Activated CD8-positive, alpha-beta memory T cell treated with anti-CD3 and anti-CD28 coated beads, Interleukin-2, amount 50 U/mL, for 24 hours (primary cell): ENCODE data around the gene GEN1.

Experiments
- DNase-seq: peaks from one replicate; pipeline ENCODE4 v3.0.0-alpha.2; 2020; ENCODE audit errors: extremely low read depth

Gene GEN1

DNA sequence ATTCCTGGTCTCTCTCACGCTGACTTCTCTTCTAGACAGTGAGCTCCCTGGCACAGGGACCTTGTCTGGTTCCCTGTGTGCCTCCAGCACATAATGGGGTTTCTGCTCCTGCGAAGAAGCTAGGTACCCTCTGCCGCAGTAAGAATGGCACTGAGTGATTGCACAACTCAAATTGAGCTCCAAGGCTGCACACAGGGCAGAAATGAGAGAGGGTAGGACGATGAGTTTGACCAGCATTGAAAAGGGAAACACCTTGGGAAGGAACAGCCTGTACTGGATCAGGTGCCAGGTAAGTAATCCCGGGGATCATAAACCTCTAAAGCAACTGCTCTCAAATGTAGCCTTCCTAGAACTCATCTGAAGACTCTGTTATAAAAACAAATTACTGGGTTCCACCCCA, 41.4 kb downstream of the GEN1 start:
- DNase-seq, result no peak

DNA sequence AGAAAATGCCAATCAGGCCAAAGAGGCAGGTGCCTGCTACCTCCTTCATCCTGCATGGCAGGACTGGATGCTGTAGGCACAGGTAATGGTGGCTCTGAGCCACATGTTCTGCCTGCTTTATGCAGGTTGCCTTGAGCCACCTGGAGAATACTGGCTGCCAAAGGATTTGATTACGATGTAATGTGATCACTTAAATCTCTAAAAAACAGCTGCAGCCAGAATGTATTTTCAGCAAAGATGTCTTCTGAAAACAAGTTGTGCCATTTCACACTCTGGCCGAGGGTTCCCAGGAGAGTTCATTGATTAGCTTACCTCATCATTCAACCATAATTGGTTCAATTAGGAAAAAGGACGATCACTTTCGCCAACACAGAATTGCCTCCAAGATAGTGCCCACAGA, 44.4 kb downstream of the GEN1 start:
- DNase-seq, result no peak

DNA sequence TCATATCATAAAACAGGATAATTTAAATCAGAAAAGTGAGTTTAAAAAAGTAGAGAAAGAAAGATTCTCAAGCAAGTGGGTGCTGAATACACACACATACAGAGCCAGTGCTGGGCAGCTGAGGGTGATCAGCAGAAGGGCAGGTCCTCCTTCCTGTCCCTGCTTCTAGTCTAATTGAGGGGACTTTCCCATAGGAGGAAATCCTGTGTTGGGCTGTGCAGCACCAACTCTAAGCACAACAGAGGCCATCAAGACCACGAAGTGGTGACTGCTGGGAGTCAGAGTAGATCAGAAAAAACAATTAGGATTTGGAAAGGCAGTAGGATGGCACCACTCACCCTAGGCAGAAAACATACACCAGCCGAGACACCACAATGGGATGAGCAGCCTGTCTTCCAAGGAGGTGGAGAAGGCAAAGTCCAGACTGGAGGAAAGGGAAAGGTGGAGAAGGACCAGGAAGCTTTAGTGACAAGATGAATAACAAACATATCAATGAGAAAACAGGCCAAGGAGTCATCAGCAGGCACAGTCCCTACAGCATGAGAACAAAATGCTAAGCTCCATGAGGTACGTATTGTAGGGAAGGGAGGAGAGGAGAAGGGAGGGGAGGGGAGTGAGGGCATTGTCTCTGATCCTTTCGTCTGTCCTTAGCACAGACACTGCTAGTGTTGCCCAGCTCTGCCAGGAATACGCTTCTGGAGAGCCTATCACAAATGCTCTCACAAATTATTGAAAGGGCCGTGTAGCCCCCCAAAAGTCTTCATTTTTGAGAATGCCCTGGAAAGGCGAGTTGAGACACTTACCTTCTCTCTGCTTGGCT, 45.6 kb downstream of the GEN1 start:
- DNase-seq, result no peak

DNA sequence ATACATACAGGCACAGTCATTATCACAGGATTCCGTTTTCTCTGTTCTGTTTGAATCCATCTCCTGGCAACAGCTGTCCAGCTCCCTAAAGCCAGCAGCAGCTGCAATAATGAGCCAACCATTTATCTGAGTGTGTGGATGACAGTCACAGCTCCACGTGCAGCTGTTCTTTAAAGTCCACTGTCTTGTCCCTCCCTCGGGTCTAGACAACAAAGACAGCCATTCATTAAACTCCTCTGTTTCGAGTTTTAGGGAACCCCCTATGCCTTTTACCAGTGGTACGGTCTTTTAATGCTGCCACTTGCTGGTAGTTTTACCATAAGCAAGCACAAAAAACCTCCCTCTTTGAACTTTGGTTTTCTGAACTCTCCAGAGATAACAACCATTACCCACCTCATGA, 46.3 kb downstream of the GEN1 start:
- no peak for DNase-seq

DNA sequence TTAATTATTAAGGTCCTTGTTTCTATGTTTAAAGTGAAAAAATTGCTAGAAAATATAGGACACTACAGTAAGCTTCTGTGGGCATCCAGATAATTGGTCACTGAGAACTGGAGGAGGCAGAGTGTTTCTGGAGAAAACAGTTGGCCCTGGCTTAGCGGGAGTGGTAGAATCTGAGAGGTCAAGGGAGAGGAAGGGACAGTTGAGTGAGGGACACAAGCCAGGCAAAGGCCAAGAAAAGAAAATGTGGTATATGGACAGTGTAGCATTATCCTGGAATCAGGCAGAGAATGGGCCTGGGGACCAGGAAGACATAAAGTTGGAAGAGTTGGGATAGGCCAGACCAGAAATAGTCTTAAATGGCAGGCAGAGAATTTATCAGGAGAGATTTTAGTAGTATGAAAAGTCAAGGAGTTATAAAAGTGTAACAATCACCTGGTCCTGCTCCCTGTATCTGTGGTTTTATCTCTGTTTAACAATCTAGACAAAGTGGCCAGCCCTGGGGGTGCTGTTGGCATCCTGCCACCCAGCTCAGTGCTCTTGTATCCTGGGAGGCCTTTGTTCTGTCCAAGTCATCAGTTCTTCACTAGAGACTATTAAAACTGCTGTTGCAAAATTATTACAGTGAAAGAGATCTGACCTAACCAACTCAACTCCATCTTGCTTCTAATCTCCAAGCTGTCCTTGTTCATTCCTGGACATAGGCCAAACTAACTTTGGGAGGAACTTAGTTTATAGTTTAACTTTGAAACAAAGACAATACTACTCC, 46.9 kb downstream of the GEN1 start:
- DNase-seq, result no peak

DNA sequence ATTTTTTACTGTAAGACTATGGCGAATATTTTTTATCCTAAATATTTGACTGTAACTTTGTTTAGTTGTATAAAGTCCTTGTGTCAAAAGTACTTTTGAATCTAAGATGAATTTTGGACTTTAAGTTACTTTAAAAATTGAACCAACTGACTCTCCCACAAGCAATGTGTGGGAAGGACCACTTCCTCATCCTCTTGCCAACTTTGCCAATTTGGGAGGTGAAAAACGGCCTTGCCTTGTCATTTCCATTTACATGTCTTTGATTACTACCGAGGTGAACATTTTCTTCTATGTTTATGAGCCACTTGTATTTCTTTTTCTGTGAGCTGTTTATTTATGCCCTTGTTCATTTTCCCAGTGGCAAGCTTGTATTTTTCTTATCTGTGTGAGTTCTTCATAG, 49.6 kb downstream of the GEN1 start:
- DNase-seq, result no peak

DNA sequence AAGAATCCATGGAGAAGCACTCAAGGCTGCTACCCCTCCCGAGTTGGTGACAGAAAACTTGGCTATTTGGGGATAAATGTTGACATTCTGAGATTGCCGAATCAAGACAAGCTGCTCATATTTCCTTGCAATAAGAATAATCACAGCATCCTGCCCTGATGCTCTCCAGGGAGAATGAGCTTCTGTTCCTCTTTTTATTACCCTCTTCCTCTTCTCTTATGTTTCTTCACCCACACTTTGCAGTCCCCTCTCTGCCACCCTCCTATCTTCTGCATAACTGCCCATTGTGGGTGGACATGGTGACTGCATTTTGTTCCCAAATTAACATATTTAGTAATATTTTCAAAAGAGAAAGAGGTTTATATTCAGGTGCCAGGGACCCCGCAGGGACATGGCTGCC, 50.4 kb downstream of the GEN1 start:
- no peak for DNase-seq

DNA sequence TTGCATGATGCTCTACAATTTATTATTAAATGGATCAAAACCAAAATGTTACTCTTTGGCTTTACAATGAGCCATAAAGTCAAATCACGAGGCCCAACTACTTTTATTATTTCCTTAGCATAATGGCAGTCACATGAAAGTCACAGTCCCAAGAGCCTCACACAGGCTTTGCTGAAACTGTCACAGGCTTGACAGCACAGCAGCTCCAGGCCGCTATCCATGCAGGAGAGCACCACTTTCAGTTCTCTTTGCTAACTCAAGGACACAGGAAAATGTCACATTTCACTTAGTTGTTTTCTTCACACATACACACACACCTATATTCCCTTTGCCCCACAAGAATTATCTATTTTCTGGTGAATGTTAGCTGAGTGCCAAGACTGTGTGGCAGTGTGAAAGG, 51.2 kb downstream of the GEN1 start:
- DNase-seq, result no peak

DNA sequence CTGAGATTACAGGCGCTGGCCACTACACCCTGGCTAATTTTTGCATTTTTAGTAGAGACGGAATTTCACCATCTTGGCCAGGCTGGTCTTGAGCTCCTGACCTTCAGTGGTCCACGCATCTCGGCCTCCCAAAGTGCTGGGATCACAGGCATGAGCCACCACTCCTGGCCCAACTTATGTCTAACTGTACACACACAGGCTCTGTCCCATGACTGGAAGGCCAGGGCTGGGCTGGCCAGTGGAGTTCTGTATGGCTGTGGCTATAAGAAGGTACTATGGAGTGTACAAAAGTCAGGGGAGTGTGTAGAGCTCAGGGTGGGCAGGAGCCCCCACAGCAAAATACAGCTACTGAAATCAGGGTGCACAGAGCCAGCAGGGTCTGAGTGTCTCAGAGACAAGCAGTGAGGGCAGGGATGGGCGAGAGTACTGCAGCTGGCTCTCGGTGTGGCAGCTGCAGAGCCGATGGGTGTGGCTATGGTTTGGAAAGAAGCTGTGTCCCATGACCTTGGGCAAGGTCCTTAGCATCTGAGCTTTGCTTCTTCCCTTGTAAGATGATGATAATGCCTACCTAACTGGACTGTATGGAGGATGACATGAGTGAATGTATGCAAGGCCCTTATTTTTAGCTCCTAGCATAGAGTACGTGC, 51.9 kb downstream of the GEN1 start:
- no peak for DNase-seq

DNA sequence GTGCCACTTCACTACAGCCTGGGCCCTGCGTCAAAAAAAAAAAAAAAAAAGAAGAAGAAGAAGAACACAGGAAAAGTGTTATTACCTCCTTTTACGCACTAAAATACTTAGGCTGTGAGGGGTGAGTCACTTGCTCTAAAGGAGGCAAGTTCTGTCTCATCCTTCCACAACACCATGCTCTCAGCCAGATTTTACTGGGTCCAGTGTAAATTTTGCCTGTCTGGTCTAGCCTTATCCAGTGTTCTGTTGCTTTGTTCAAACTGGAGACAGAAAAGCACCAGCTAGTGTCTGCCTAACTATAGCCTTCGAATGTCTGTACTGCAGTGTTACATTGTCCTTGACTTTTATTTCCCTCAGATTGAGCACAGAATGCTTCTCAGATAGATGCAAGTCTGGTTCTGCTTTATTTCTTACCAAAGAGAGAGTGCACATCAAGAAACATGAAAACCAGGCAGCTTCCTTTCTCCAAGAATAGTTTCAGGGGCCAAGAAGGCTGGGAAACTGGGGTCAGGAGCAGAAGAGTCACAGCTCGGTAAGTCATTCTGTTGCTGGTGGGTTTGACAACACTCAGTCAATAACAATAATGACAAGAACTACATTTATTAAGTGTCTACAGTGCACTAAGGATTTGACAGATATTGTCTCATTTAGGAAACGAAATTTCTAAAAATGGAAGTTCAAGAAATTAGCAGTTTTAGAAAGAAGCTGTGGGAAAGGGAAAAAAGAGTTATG, 59.2 kb downstream of the GEN1 start:
- no peak for DNase-seq

DNA sequence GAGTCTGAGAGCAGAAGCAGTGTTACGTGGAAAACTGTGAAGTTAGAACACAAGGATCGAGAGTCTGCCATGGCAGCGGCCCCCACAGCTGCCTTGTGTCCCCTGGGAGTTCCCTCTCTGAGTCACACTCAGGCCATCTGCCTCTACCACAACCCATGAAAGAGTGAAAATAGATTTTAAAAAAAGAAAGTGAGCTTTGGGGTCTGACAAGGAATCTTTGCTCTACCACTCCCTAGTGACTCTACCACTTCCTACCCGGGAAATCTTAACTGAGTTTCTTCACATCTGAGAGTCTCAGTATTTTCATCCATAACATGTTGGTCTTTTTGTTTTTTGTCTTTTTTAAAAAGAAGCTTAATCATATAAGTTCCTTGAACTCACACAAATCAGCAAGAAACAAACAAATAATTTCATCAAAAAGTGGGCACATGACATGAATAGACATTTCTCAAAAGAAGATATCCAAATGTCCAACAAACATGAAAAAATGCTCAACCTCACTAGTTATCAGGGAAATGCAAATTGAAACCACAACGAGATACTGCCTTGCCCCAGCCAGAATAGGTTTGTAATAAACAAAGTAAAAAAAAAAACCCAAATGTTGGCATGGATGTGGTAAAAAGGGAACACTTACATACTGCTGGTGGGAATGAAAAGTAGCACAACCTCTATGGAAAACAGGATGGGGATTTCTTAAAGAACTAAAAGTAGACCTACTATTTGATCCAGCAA, 60.0 kb downstream of the GEN1 start:
- no peak for DNase-seq

DNA sequence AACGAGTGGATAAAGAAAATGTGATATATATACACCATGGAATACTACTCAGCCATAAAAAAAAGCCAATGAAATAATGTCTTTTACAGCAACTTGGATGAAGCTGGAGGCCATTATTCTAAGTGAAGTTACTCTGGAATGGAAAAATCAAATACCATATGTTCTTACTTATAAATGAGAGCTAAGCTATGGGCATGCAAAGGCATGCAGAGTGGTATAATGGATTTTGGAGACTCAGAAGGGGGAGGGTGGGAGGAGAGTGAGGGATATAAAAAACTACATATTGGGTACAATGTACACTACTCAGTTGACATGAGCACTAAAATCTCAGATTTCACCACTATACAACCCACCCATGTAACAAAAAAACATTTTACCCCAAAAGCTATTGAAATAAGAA, 60.7 kb downstream of the GEN1 start:
- no peak for DNase-seq

DNA sequence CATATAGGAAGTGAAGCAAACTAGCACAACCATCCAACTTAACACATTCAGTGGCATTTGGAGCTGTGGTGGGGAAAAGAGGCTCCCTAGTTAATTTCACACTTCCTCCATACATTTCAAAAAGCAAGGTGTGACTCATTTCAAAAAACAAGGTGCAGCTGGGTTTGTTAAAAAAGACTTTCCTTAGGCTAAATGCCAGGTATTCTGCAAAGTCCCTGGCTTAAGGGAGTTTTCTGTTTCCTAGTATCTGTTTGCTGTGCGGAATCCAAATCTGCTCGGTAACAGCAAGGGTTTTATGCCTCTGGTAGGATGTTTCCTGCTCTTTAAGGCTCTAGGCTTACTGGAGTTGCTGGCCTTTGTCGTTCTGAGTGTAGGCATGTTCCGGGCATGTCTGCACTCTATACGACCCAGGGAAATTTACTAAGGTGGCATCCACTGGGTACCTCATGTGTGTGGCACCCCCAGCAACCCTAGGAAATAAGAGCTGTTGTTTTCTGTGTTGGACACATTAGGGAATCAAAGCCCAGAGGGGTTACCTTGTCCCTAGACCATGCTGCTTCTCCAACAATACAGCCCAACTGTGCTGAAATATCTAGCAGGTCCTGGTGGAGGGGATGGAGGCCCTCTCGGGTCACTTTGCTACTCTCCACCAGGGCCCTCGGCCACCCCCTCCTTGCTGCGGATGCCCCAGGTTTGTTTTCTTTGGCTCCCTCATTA, 61.7 kb downstream of the GEN1 start:
- DNase-seq, result no peak

DNA sequence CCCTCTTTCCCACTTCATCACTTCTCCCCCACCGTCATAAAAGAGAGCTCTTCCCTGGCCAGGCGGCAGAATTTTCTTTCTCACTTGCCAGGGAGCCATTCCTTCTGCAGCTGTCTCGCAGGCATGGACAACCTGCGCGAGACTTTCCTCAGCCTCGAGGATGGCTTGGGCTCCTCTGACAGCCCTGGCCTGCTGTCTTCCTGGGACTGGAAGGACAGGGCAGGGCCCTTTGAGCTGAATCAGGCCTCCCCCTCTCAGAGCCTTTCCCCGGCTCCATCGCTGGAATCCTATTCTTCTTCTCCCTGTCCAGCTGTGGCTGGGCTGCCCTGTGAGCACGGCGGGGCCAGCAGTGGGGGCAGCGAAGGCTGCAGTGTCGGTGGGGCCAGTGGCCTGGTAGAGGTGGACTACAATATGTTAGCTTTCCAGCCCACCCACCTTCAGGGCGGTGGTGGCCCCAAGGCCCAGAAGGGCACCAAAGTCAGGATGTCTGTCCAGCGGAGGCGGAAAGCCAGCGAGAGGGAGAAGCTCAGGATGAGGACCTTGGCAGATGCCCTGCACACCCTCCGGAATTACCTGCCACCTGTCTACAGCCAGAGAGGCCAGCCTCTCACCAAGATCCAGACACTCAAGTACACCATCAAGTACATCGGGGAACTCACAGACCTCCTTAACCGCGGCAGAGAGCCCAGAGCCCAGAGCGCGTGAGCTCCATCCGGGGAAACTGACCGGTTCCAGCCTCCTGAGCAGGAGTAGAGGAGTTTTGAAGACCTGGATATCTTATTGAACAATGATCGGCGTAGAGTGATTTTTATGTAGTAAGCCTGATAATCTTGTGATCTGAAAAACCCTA, 62.7 kb downstream of the GEN1 start, which contains the start of gene MSGN1:
TSS of gene MSGN1 (plus strand) at position 65 of the 850 bp plus-strand sequence. CDS start at position 124, 59 bp downstream.
- DNase-seq, result no peak

DNA sequence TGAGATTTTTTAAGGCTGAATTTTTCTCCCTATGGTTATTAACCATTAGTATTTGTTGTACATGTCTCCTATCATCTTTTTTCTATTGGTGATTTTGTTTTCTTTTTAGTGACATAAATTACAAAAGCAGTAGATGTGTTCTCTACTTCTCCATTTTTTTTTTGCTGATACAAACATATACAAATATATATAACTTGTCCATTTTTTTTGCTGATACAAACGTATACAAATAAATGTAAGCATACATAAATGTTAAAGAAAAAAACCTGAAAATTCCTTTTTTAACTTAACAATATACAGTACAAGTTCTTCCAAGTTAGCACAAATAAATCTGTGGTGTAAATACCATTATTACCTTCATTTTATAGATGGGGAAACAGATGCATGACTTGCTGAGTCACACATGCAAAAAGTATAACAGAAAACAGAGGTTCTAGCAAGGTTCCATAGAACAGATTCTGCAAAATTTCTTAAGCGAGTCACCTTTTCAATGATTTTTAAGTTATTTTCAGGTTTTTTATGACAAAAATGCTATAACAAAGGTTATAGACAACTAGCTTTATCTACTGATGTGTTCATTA, 64.4 kb downstream of the GEN1 start:
- no peak for DNase-seq

DNA sequence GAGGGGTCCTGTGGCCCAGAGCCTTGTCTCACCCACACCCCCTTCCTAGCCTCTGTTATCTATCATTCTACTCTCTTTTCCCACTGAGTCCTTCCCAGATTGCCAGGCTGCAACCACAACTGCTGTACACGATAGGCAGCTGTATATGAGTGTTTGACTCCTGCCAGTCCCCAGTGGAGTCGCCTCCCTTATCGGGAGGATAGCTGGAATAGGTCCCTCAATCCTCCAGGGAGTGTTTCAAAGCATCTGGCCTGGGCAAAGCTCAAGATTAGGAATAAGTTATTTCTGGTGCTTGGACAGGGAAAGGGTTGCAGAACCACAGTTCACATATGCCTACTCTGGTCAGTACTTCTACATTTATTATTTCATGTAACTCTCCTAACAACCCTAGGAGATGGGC, 67.1 kb downstream of the GEN1 start:
- DNase-seq, result no peak

DNA sequence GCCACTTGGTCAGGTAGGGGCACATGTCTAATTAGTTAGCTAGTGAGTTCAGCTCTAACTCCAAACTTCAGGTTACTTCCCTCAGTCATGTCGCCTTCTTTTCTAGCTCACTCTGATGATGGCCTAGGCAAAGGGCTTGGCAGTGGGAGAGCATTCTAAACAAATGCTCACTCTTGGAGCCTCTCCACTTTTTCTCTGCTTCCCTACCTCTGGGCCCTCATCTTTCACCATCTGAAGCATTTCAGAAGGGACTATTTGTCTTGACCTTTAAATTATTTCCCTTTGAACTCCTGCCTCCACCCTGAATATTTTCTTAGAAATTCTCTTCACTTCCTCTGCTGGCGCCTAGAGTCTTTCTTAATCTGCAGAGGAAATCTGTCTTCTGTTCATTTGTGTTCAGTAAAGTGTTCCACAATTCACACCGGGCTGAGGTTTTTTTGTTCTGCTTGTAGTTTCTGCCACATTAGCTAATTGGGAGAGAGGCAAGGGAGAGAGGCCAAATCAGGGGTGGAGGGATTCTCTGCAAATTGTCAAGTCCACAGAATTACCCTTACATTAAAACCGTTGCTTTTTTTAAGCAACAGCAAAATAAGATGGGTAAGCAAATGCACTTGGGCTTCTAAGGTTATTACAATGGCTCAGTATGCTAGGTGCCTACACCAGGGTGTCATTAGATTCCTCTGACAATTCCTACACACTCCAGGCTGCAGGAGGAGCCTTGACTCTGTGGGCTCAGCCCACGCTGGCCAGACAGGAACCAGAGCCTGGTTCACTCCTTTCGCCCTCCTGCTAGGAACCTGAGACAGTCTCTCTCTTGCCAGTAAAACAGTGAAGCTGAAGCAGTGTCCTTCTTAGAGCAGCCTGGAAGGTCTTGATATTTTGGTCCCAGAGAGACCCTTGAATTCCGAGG, 67.9 kb downstream of the GEN1 start:
- no peak for DNase-seq

DNA sequence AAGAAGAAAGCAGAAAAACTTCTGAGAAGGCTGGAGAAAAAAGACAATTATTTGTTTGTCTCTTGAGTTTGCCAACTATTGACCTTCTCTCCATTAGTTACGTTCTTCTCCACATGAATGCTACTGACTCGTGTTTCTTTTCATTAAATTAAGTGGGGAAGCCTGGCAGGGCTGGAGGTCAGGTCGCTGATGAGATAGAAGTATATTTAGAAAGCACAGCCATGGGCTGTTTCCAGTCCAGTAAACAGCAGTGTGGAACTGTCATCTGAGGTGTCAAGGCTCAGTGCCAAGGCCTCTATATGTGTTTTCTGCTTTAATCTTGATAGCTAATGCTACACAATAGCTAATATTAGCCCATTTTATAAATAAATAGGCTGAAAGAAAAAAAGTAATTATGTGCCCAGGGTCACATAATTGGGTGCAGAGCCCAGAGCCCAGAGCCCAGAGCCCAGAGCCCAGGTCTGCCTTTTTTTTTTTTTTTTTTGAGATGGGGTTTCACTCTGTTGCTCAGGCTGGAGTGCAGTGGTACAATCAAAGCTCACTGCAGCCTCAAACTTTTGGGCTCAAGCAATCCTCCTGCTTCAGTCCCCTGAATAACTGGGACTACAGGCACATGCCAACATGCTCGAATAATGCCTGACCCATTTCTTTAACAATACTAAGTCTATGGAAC, 68.6 kb downstream of the GEN1 start:
- no peak for DNase-seq
